SK-N-SH (cell line): ENCODE measurements around the gene CACNA1H. TPM values are rescaled to one million over a fixed set of nuclear protein-coding genes. Genes with fewer than 3 reads are reported as not detected.
"Not testable (repeated sequence)": the region's sequence is repeated elsewhere in the genome, so short reads cannot be mapped to it uniquely, and the experiment has no call there.

Experiments
- CTCF ChIA-PET: fragments of 300-600, 350-600 bp; formaldehyde crosslinking; extraction: SDS; loops from one replicate; lab custom pipeline; 2021; lab: Yijun Ruan, JAX
- POLR2A ChIA-PET: fragments of 350-600 bp; sonication (Branson Sonifier 250); formaldehyde crosslinking; extraction: SDS; loops from one replicate; lab custom pipeline; 2020; ENCODE audit warnings: antibody characterized with exemption, inconsistent platforms; lab: Yijun Ruan, JAX
- DNase-seq: peaks from one replicate; pipeline ENCODE4 v3.0.0; 2012
- H2AFZ ChIP-seq: fragments of 200-600 bp; sonication (generic); 2 replicates; pipeline ENCODE4 v1.8.1; 2016; ENCODE audit warnings: antibody characterized with exemption, mild to moderate bottlenecking, low read depth
- H3F3A ChIP-seq: fragments of 200-600 bp; sonication (generic); replicated peaks from 2 replicates; pipeline ENCODE3; 2016; ENCODE audit warnings: antibody characterized with exemption, mild to moderate bottlenecking; ENCODE audit not compliant: insufficient read depth
- H3K27ac ChIP-seq, 2 experiments: fragments of 200-500 bp in 1 of 2; fragments of 200-600 bp in 1 of 2; sonication (Bioruptor generic) in 1 of 2; sonication (generic), shearing (Covaris generic) in 1 of 2; 2 replicates each; pipeline versions ENCODE4 v1.5.1 to v1.6.1; 2014 to 2016; ENCODE audit warnings: low read depth in 2 of 2, inconsistent platforms in 1 of 2, low read length in 1 of 2, mild to moderate bottlenecking in 1 of 2, mixed read lengths in 1 of 2
- H3K27me3 ChIP-seq: fragments of 200-600 bp; sonication (generic), shearing (Covaris generic); 2 replicates; pipeline ENCODE4 v1.6.1; 2016; ENCODE audit warnings: mixed run types; ENCODE audit not compliant: insufficient read depth
- H3K36me3 ChIP-seq, 2 experiments: fragments of 200-500 bp in 1 of 2; fragments of 200-600 bp in 1 of 2; sonication (Bioruptor generic) in 1 of 2; sonication (generic) in 1 of 2; replicated peaks in 1 of 2; 2 replicates each; pipeline versions ENCODE3 to v1.5.1; 2014 to 2016; ENCODE audit warnings: low read length in 1 of 2, mild to moderate bottlenecking in 1 of 2; ENCODE audit not compliant: insufficient read depth in 2 of 2, control insufficient read depth in 1 of 2
- H3K4me1 ChIP-seq, 2 experiments: fragments of 200-500 bp in 1 of 2; fragments of 200-600 bp in 1 of 2; sonication (Bioruptor generic) in 1 of 2; sonication (generic), shearing (Covaris generic) in 1 of 2; 2 replicates each; pipeline versions ENCODE4 v1.5.1 to v1.6.1; 2014 to 2016; ENCODE audit warnings: low read depth in 1 of 2, low read length in 1 of 2, mixed run types in 1 of 2; ENCODE audit not compliant: insufficient read depth in 2 of 2, control insufficient read depth in 1 of 2
- H3K4me2 ChIP-seq: fragments of 200-600 bp; sonication (generic), shearing (Covaris generic); 2 replicates; pipeline ENCODE4 v1.6.1; 2017; ENCODE audit warnings: mixed run types
- H3K4me3 ChIP-seq, 2 experiments: fragments of 200-500 bp in 1 of 2; fragments of 200-600 bp in 1 of 2; sonication (Bioruptor generic) in 1 of 2; sonication (generic), shearing (Covaris generic) in 1 of 2; 2 replicates each; pipeline versions ENCODE4 v1.5.1 to v1.8.1; 2014 to 2016; ENCODE audit warnings: low read depth in 2 of 2, inconsistent platforms in 1 of 2, low read length in 1 of 2, mild to moderate bottlenecking in 1 of 2, mixed read lengths in 1 of 2, moderate library complexity in 1 of 2
- H3K79me2 ChIP-seq: fragments of 200-600 bp; sonication (generic); 2 replicates; pipeline ENCODE4 v1.8.1; 2017; ENCODE audit warnings: mild to moderate bottlenecking; ENCODE audit not compliant: insufficient read depth
- H3K9ac ChIP-seq: fragments of 200-600 bp; sonication (generic); 2 replicates; pipeline ENCODE4 v1.6.1; 2017; ENCODE audit warnings: mixed run types
- H3K9me2 ChIP-seq: fragments of 200-600 bp; sonication (generic); 2 replicates; pipeline ENCODE4 v1.6.1; 2017; ENCODE audit warnings: mixed run types
- H3K9me3 ChIP-seq: fragments of 200-600 bp; sonication (generic); 2 replicates; pipeline ENCODE4 v1.6.1; 2017; ENCODE audit warnings: mixed run types, mild to moderate bottlenecking, moderate library complexity
- H4K20me1 ChIP-seq: fragments of 200-600 bp; sonication (generic); 2 replicates; pipeline ENCODE4 v1.6.1; 2017; ENCODE audit warnings: mild to moderate bottlenecking, mixed run types; ENCODE audit not compliant: insufficient read depth
- FOXM1 ChIP-seq: IDR thresholded peaks from 2 replicates; pipeline ENCODE4 v1.4.0; 2012; ENCODE audit warnings: low read depth, mild to moderate bottlenecking
- USF1 ChIP-seq: IDR thresholded peaks from 2 replicates; pipeline ENCODE4 v1.4.0; 2012; ENCODE audit warnings: low read depth, borderline replicate concordance
- USF2 ChIP-seq: fragments of 150-350 bp; IDR thresholded peaks from 2 replicates; pipeline ENCODE4 v1.6.1; 2017; ENCODE audit warnings: antibody characterized with exemption, low read length, low read depth, borderline replicate concordance
- WGBS: methylation state at CpG from one replicate; pipeline ENCODE4 v1.1.6; 2017; ENCODE audit warnings: low lambda C conversion rate; 5-methylcytosine and 5-hydroxymethylcytosine counted together
- polyA plus RNA-seq, 3 experiments: library from polyadenylated mRNA; depleted of rRNA; stranded (reverse); fragments of >200 nt; gene quantifications; 2 replicates each; pipeline ENCODE4 v1.2.3, GENCODE V29; 2012
- TF ChIP-seq, protein P1 (sequence below): IDR thresholded peaks from 2 replicates; pipeline ENCODE4 v1.4.0; 2012; ENCODE audit warnings: low read depth

CACNA1H gene
- polyA plus RNA-seq, 1 of the 3 experiments (the other 2 are of a cell fraction): not detected

DNA sequence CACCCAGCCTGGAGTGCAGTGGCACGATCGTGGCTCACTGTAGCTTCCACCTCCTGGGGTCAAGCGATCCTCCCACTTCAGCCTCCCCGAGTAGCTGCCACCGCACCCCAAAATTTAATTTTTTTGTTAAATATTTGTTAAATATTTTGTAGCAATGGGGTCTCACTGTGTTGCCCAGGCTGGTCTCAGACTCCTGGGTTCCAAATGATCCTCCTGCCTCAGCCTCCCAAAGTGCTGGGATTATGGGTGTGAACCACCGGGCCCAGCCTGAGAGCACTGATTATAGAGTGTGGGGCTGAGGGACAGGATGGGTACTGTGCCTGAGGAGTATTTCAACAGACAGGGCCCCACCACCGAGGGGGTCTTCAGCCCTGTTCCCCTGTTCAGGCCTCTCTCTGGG is 36.5 kb downstream of the CACNA1H start (continued):
- TF ChIP-seq USF2: no peak
- TF ChIP-seq, all 33 proteins: peak for 0

DNA sequence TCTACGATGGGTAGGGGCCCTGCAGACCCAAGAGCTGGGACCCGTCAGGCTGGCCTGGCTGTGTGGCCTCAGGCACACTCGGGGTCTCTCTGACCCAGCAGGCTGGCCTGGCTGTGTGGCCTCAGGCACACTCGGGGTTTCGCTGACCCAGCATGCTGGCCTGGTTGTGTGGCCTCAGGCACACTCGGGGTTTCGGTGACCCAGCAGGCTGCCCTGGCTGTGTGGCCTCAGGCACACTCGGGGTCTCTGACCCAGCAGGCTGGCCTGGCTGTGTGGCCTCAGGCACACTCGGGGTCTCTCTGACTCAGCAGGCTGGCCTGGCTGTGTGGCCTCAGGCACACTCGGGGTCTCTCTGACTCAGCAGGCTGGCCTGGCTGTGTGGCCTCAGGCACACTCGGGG is 37.9 kb downstream of the CACNA1H start:
- POLR2A ChIA-PET: not testable (repeated sequence)

GRCh38 chr16:1192384-1193073 is 39.6 kb downstream of the CACNA1H start:
- H3K4me2 ChIP-seq: no peak overlapping the region
- no peak overlapping the region for H3K9ac ChIP-seq
- no peaks in the 10 kb centered on the region; a peak in 1 of 4 replicates for H3K4me1 ChIP-seq
- no peaks in the 10 kb centered on the region for H3K36me3 ChIP-seq
- H3K4me3 ChIP-seq: no peak overlapping the region
- no peak for DNase-seq
- 45% methylated on average over 5 of the region's 9 CpGs for WGBS
- CTCF ChIA-PET: interaction anchor here (0.5 to 2.1 kb wide), 3 partner anchors 10 to 80 kb away, joined by 3 to 9 read pairs (median 5); no protein-coding TSS in a partner anchor
- H3K9me3 ChIP-seq: no peaks in the 10 kb centered on the region
- POLR2A ChIA-PET: no interaction called here
- H3K27me3 ChIP-seq: peaks cover 47% of the 10 kb centered on the region
- peaks cover 12% of the 10 kb centered on the region; the same call in 1 of the 2 replicates for H4K20me1 ChIP-seq
- no peaks in the 10 kb centered on the region for H3K9me2 ChIP-seq
- TF ChIP-seq USF1: no peak
- TF ChIP-seq, protein P1, sequence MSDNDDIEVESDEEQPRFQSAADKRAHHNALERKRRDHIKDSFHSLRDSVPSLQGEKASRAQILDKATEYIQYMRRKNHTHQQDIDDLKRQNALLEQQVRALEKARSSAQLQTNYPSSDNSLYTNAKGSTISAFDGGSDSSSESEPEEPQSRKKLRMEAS: no peak
- no peak for TF ChIP-seq USF2
- no peak for TF ChIP-seq FOXM1
- no peaks in the 10 kb centered on the region for H3K79me2 ChIP-seq
- no peak overlapping the region for H3K27ac ChIP-seq
- no peaks in the 10 kb centered on the region for H3F3A ChIP-seq
- no peak overlapping the region for H2AFZ ChIP-seq

More for the DNA sequence above, 37.9 kb downstream of the CACNA1H start:
- H3K9me3 ChIP-seq, H2AFZ ChIP-seq, H3K4me1 ChIP-seq, H3K4me3 ChIP-seq, H3K36me3 ChIP-seq, H3K79me2 ChIP-seq, H3K9me2 ChIP-seq, H3F3A ChIP-seq, H3K9ac ChIP-seq, DNase-seq, H3K27ac ChIP-seq, CTCF ChIA-PET, H3K4me2 ChIP-seq: not testable (repeated sequence)
- WGBS: no CpG with 5 or more reads among the region's 11 CpGs
- H3K27me3 ChIP-seq: peaks cover 42% of the 10 kb centered on the region
- peaks cover 12% of the 10 kb centered on the region; the same call in 1 of the 2 replicates for H4K20me1 ChIP-seq
